Suprapubic skin (tissue), 3 donors: ENCODE data around the gene KCNIP3.
"Not testable (repeated sequence)": the region's sequence is repeated elsewhere in the genome, so short reads cannot be mapped to it uniquely, and the experiment has no call there.

ENCODE experiments used
- EP300 ChIP-seq: sonication (generic); formaldehyde crosslinking; IDR thresholded peaks from one replicate; pipeline ENCODE4 v1.6.1; 2017; ENCODE audit warnings: antibody characterized with exemption
- POLR2A ChIP-seq, 2 donors: fragments of 450-650 bp; IDR thresholded peaks; one replicate each; pipeline ENCODE4 v1.6.1; 2017; ENCODE audit warnings: antibody characterized with exemption in 2 of 2, mild to moderate bottlenecking in 2 of 2, moderate library complexity in 2 of 2
- TF ChIP-seq, protein P1 (sequence below), 2 donors: fragments of 200-600 bp in 1 of 2; fragments of 450-650 bp in 1 of 2; sonication (generic) in 1 of 2; IDR thresholded peaks; one replicate each; pipeline ENCODE4 v1.5.1; 2016 to 2019; ENCODE audit warnings: antibody characterized with exemption in 2 of 2, mild to moderate bottlenecking in 1 of 2, moderate library complexity in 1 of 2

DNA sequence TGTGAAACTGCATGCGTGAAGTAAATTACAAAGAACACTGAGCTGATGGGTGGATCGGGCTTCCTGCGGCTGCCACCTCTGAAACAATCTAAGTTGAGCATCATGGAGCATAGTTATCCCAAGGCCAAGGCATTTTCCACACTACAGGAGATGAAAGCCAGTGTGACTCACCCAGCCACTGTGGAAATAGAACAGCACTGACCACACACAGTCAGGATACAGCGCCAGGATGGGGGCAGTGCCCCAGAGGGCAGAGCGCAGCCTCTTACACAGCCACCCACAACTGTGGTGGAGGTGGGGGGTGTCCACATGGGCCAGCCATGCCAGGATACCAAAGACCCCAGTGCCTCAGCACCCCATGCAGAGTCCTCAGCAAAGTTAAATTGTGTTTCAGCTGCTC lies 114.1 kb downstream of the KCNIP3 start:
- TF ChIP-seq EP300; POLR2A (IDR thresholded peaks at IDR 0.05): not testable (repeated sequence)
- TF ChIP-seq, protein P1, sequence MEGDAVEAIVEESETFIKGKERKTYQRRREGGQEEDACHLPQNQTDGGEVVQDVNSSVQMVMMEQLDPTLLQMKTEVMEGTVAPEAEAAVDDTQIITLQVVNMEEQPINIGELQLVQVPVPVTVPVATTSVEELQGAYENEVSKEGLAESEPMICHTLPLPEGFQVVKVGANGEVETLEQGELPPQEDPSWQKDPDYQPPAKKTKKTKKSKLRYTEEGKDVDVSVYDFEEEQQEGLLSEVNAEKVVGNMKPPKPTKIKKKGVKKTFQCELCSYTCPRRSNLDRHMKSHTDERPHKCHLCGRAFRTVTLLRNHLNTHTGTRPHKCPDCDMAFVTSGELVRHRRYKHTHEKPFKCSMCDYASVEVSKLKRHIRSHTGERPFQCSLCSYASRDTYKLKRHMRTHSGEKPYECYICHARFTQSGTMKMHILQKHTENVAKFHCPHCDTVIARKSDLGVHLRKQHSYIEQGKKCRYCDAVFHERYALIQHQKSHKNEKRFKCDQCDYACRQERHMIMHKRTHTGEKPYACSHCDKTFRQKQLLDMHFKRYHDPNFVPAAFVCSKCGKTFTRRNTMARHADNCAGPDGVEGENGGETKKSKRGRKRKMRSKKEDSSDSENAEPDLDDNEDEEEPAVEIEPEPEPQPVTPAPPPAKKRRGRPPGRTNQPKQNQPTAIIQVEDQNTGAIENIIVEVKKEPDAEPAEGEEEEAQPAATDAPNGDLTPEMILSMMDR (IDR thresholded peaks at IDR 0.05): not testable (repeated sequence)
